GM12878 (cell line): ENCODE measurements around the gene SIL1. TPM values are rescaled to one million over a fixed set of nuclear protein-coding genes. Genes with fewer than 3 reads are reported as not detected.

Experiments
- ATAC-seq: fragments of 200-7000 bp; cut with Tn5 transposase; 3 replicates; pipeline ENCODE4 v1.9.1; 2020; ENCODE audit warnings: mild to moderate bottlenecking, moderate library complexity
- BruUV-seq: library from RNA; stranded (reverse); fragments of 400-500 nt; replicated peaks from 2 replicates; lab custom pipeline; 2021; lab: Mats Ljungman, UMichigan
- CTCF ChIA-PET: fragments of 300-600 bp; sonication (Branson Sonifier 250); formaldehyde crosslinking; extraction: SDS; loops from one replicate; lab custom pipeline; 2021; ENCODE audit warnings: inconsistent platforms; lab: Yijun Ruan, JAX
- POLR2A ChIA-PET: fragments of 350-600 bp; formaldehyde crosslinking; extraction: SDS; loops from one replicate; lab custom pipeline; 2021; ENCODE audit warnings: inconsistent platforms; lab: Charles Lee
- RAD21 ChIA-PET: fragments of 300-600 bp; sonication (Branson Sonifier 250); formaldehyde crosslinking; loops from one replicate; lab custom pipeline; 2023; ENCODE audit warnings: antibody characterized with exemption; ENCODE audit not compliant: unreplicated experiment; lab: Charles Lee
- SMC1A ChIA-PET: fragments of 300-600 bp; sonication (Branson Sonifier 250); formaldehyde crosslinking; loops from one replicate; lab custom pipeline; 2023; ENCODE audit not compliant: unreplicated experiment, uncharacterized antibody; lab: Charles Lee
- DNase-seq: peaks from one replicate; pipeline ENCODE4 v3.0.0-alpha.2; 2011; ENCODE audit warnings: low read depth, low spot score
- FAIRE-seq: peaks from 3 replicates; lab custom pipeline; 2011; peaks lifted over from hg19 to GRCh38; lab: Jason Lieb, UNC
- H2AFZ ChIP-seq: 2 replicates; pipeline ENCODE4 v1.6.0; 2011; ENCODE audit warnings: low read depth, low read length, control low read depth; ENCODE audit not compliant: control insufficient read depth
- H3K27ac ChIP-seq: 2 replicates; pipeline ENCODE4 v1.5.1; 2011; ENCODE audit warnings: control low read depth; ENCODE audit not compliant: control insufficient read depth, insufficient read depth
- H3K27me3 ChIP-seq, 2 experiments: replicated peaks in 1 of 2; 2 replicates each; pipeline versions ENCODE4 v1.6.0 to v1.6.1; 2011; ENCODE audit warnings: low read length in 1 of 2; ENCODE audit not compliant: control insufficient read depth in 2 of 2, insufficient read depth in 2 of 2
- H3K36me3 ChIP-seq, 2 experiments: 2 replicates each; pipeline ENCODE4 v1.5.1; 2011; ENCODE audit warnings: low read length in 1 of 2; ENCODE audit not compliant: control insufficient read depth in 2 of 2, insufficient read depth in 2 of 2
- H3K4me1 ChIP-seq: 2 replicates; pipeline ENCODE4 v1.6.1; 2011; ENCODE audit warnings: mild to moderate bottlenecking, low read length, moderate library complexity, mixed read lengths; ENCODE audit not compliant: control insufficient read depth, insufficient read depth
- H3K4me2 ChIP-seq: 2 replicates; pipeline ENCODE4 v1.6.0; 2011; ENCODE audit warnings: control low read depth; ENCODE audit not compliant: control insufficient read depth, insufficient read depth
- H3K4me3 ChIP-seq: fragments of 200-600 bp; sonication (generic); 2 replicates; pipeline ENCODE4 v1.5.1; 2016
- H3K79me2 ChIP-seq: 2 replicates; pipeline ENCODE4 v1.6.0; 2011; ENCODE audit warnings: low read length; ENCODE audit not compliant: control insufficient read depth, insufficient read depth
- H3K9ac ChIP-seq: 2 replicates; pipeline ENCODE4 v1.8.0; 2011; ENCODE audit warnings: low read length, control low read depth, mixed read lengths; ENCODE audit not compliant: control insufficient read depth, insufficient read depth
- H3K9me3 ChIP-seq: replicated peaks from 3 replicates; pipeline ENCODE4 v1.5.1; 2011; ENCODE audit warnings: mild to moderate bottlenecking, low read length; ENCODE audit not compliant: control insufficient read depth, insufficient read depth
- H4K20me1 ChIP-seq: 2 replicates; pipeline ENCODE4 v1.6.0; 2011; ENCODE audit not compliant: control insufficient read depth, insufficient read depth
- EP300 ChIP-seq, 2 experiments: fragments of 150-350 bp in 1 of 2; IDR thresholded peaks; 2 replicates each; pipeline ENCODE4 v1.6.1; 2011 to 2012; ENCODE audit warnings: low read depth in 2 of 2, low read length in 2 of 2, borderline replicate concordance in 1 of 2, improper control_type of control experiment in 1 of 2, inconsistent platforms in 1 of 2; ENCODE audit not compliant: control insufficient read depth in 1 of 2
- NFXL1 ChIP-seq: fragments of 450-650 bp; IDR thresholded peaks from 2 replicates; pipeline ENCODE4 v1.6.1; 2017; ENCODE audit warnings: antibody characterized with exemption, mild to moderate bottlenecking, borderline replicate concordance
- NR2C2 ChIP-seq: IDR thresholded peaks from 2 replicates; pipeline ENCODE4 v1.6.1; 2011; ENCODE audit warnings: borderline replicate concordance, low read depth; ENCODE audit not compliant: control insufficient read depth, insufficient read length
- RFX5 ChIP-seq: IDR thresholded peaks from 2 replicates; pipeline ENCODE4 v1.6.1; 2011; ENCODE audit warnings: low read depth, low read length, improper control_type of control experiment
- SMAD1 ChIP-seq: fragments of 450-650 bp; IDR thresholded peaks from 2 replicates; pipeline ENCODE4 v1.6.1; 2018; ENCODE audit warnings: mild to moderate bottlenecking, low read depth; ENCODE audit not compliant: partially characterized antibody
- SMAD5 ChIP-seq: IDR thresholded peaks from 2 replicates; pipeline ENCODE4 v1.6.1; 2016; ENCODE audit warnings: antibody characterized with exemption, low read depth
- WGBS: methylation state at CpG from one replicate; pipeline ENCODE4 v1.1.6; 2016; ENCODE audit warnings: low lambda C conversion rate; ENCODE audit not compliant: insufficient replicate concordance, insufficient coverage; ENCODE audit errors: missing lambda C conversion rate; 5-methylcytosine and 5-hydroxymethylcytosine counted together
- in situ Hi-C: fragments of 300-500 bp; cut with MboI; formaldehyde crosslinking; loops from 9 replicates; pipeline ENCODE4 v1.14.3; 2018; ENCODE audit warnings: mixed read lengths
- intact Hi-C: fragments of 100-400 bp; cut with micrococcal nuclease; formaldehyde crosslinking; loops from one replicate; pipeline ENCODE4 v1.14.2; 2022; ENCODE audit not compliant: unreplicated experiment
- polyA plus RNA-seq, 11 experiments: library from polyadenylated mRNA; depleted of rRNA in 4 of 11; unstranded in 6 of 11; stranded (reverse) in 5 of 11; fragments of >200 nt; fragmentation: Nextera tagmentation in 4 of 11; fragmentation: Illumina TruSeq in 1 of 11; extraction: Ambion mirVana in 4 of 11; extraction: Trizol in 1 of 11; gene quantifications; 1 replicate in 1 of 11; 2 replicates in 10 of 11; pipeline versions ENCODE4 v1.2.1 to v1.2.3, GENCODE V29; 2011 to 2016; ENCODE audit warnings: inconsistent platforms in 2 of 11, missing spikeins in 2 of 11, low read depth in 1 of 11
- total RNA-seq, 4 experiments: library from RNA; depleted of rRNA in 3 of 4; stranded (reverse); fragments of >200 nt in 3 of 4; fragmentation: Illumina TruSeq in 1 of 4; extraction: Trizol in 1 of 4; gene quantifications; 2 replicates each; pipeline versions ENCODE4 v1.2.1 to v1.2.3, GENCODE V29; 2013 to 2021

The SIL1 gene
- total and polyA plus RNA-seq, 10 of the 15 experiments (the other 5 are each of a cell fraction or from before 2014, with no cell fraction given) = 4.1 to 49.8 (median 29.4) TPM

- ChIA-PET CTCF (interaction anchor here (1.0 to 2.3 kb wide), 2 partner anchors 9 to 11 kb away, joined by 3 to 5 read pairs; no protein-coding TSS in a partner anchor), SMC1A (interaction anchor here (0.6 to 1.2 kb wide), 3 partner anchors 11 to 402 kb away, joined by 3 to 4 read pairs (median 3); no protein-coding TSS in a partner anchor), POLR2A (no interaction called here), RAD21 (interaction anchor here (1.3 kb wide), 1 partner anchor 45 kb away, joined by 4 read pairs; no protein-coding TSS in a partner anchor)
- Histone ChIP-seq H3K4me2 (no peak overlapping the region), H3K9ac (no peak overlapping the region), H3K27ac (no peak overlapping the region), H3K27me3 (no peaks in the 10 kb centered on the region), H2AFZ (no peak overlapping the region), H3K36me3 (no peaks in the 10 kb centered on the region), H4K20me1 (no peaks in the 10 kb centered on the region; the same call in 1 of the 2 replicates), H3K4me1 (peaks cover 2% of the 10 kb centered on the region; the same call in 1 of the 2 replicates), H3K4me3 (no peak overlapping the region), H3K9me3 (no peaks in the 10 kb centered on the region), H3K79me2 (peaks cover 2% of the 10 kb centered on the region; the same call in 1 of the 2 replicates)
- intact Hi-C loops (no loop called here), in situ Hi-C loops (no loop called here)
- BruUV-seq = no TSS peak
- DNase-seq (no peak), ATAC-seq (no peak), FAIRE-seq (no peak)
- TF ChIP-seq NFXL1 (no peak), EP300 (IDR thresholded peaks at IDR 0.05; ENCODE audit: borderline replicate concordance in 1 of 2, control insufficient read depth in 1 of 2, low read depth in 2 of 2, low read length in 2 of 2) (no peak), NR2C2 (no peak), RFX5 (no peak), SMAD5 (no peak), SMAD1 (no peak)
- 49% methylated on average over 3 of the region's 3 CpGs for WGBS
Measured at GRCh38 chr5:139149477-139150199, 48.5 kb downstream of the SIL1 start.
